GM23338 (cell line): ENCODE data around the gene IQSEC3. TPM values are rescaled to one million over a fixed set of nuclear protein-coding genes. Genes with fewer than 3 reads are reported as not detected.

Experiments
- ATAC-seq: fragments of 200-7000 bp; cut with Tn5 transposase; 3 replicates; pipeline ENCODE4 v1.9.1; 2020
- DNase-seq: peaks from one replicate; pipeline ENCODE4 v3.0.0-alpha.2; 2015; ENCODE audit warnings: low spot score
- H2AFZ ChIP-seq: fragments of 200-600 bp; sonication (generic); 2 replicates; pipeline ENCODE4 v1.8.0; 2016; ENCODE audit warnings: antibody characterized with exemption, mild to moderate bottlenecking, moderate library complexity
- H3F3A ChIP-seq: fragments of 200-600 bp; sonication (generic); replicated peaks from 2 replicates; pipeline ENCODE4 v1.8.0; 2017; ENCODE audit warnings: antibody characterized with exemption, mixed run types, low read depth
- H3K27ac ChIP-seq: fragments of 200-600 bp; sonication (generic); 2 replicates; pipeline ENCODE4 v1.6.1; 2016; ENCODE audit warnings: low read depth
- H3K27me3 ChIP-seq: fragments of 200-600 bp; sonication (generic); 2 replicates; pipeline ENCODE4 v1.8.0; 2016; ENCODE audit warnings: mild to moderate bottlenecking, mixed run types, moderate library complexity; ENCODE audit not compliant: insufficient read depth
- H3K36me3 ChIP-seq: fragments of 200-600 bp; sonication (generic); 2 replicates; pipeline ENCODE4 v1.8.0; 2016; ENCODE audit warnings: mild to moderate bottlenecking; ENCODE audit not compliant: insufficient read depth
- H3K4me1 ChIP-seq: fragments of 200-600 bp; sonication (generic); 2 replicates; pipeline ENCODE4 v1.8.0; 2016; ENCODE audit warnings: mild to moderate bottlenecking, moderate library complexity; ENCODE audit not compliant: insufficient read depth
- H3K4me2 ChIP-seq: fragments of 200-600 bp; sonication (generic); 2 replicates; pipeline ENCODE4 v1.7.1; 2017; ENCODE audit warnings: mixed run types
- H3K4me3 ChIP-seq: fragments of 200-600 bp; sonication (generic); 2 replicates; pipeline ENCODE4 v1.6.1; 2016; ENCODE audit warnings: mixed run types
- H3K79me2 ChIP-seq: fragments of 200-600 bp; sonication (generic); replicated peaks from 2 replicates; pipeline ENCODE4 v1.8.0; 2017; ENCODE audit warnings: mild to moderate bottlenecking; ENCODE audit not compliant: insufficient read depth
- H3K9me2 ChIP-seq: fragments of 200-600 bp; sonication (generic); 2 replicates; pipeline ENCODE4 v1.8.0; 2017; ENCODE audit not compliant: insufficient read depth
- H4K20me1 ChIP-seq: fragments of 200-600 bp; sonication (generic); replicated peaks from 2 replicates; pipeline ENCODE4 v1.8.0; 2017; ENCODE audit warnings: mild to moderate bottlenecking; ENCODE audit not compliant: insufficient read depth
- H3K27ac Mint-ChIP-seq: 2 replicates; pipeline ENCODE4 v1.8.0; 2020; ENCODE audit warnings: inconsistent platforms, mild to moderate bottlenecking, moderate library complexity, mixed read lengths
- H3K27me3 Mint-ChIP-seq: 3 replicates; pipeline ENCODE4 v1.8.0; 2022; ENCODE audit warnings: low read depth, mild to moderate bottlenecking, moderate library complexity, mixed read lengths, inconsistent platforms; ENCODE audit not compliant: insufficient read depth, poor library complexity
- H3K36me3 Mint-ChIP-seq: 3 replicates; pipeline ENCODE4 v1.8.0; 2021; ENCODE audit warnings: low read depth, mild to moderate bottlenecking, inconsistent platforms, moderate library complexity, mixed read lengths
- H3K4me1 Mint-ChIP-seq: 3 replicates; pipeline ENCODE4 v1.8.0; 2020; ENCODE audit warnings: mild to moderate bottlenecking, inconsistent platforms, mixed read lengths
- H3K4me3 Mint-ChIP-seq: 3 replicates; pipeline ENCODE4 v1.8.0; 2021; ENCODE audit warnings: moderate library complexity, mild to moderate bottlenecking, inconsistent platforms, mixed read lengths
- H3K9me3 Mint-ChIP-seq: 3 replicates; pipeline ENCODE4 v1.8.0; 2020; ENCODE audit warnings: moderate library complexity, mild to moderate bottlenecking, inconsistent platforms, mixed read lengths
- REST ChIP-seq: IDR thresholded peaks from one replicate; pipeline ENCODE4 v1.6.1; 2018; ENCODE audit warnings: antibody characterized with exemption; ENCODE audit not compliant: unreplicated experiment
- STAT1 ChIP-seq: IDR thresholded peaks from one replicate; pipeline ENCODE4 v1.6.1; 2016; ENCODE audit warnings: antibody characterized with exemption; ENCODE audit not compliant: unreplicated experiment
- ZNF114 ChIP-seq: fragments of 250-450 bp; sonication (Bioruptor Pico); IDR thresholded peaks from 2 replicates; pipeline ENCODE4 v1.5.0; 2020; ENCODE audit warnings: mild to moderate bottlenecking, moderate library complexity
- ZNF462 ChIP-seq: fragments of 250-450 bp; sonication (Bioruptor Pico); IDR thresholded peaks from 2 replicates; pipeline ENCODE4 v1.5.0; 2020; ENCODE audit warnings: mild to moderate bottlenecking, moderate library complexity
- polyA plus RNA-seq: library from polyadenylated mRNA; unstranded; fragments of >200 nt; fragmentation: Nextera tagmentation; extraction: Ambion mirVana; gene quantifications from 2 replicates; pipeline ENCODE4 v1.2.1, GENCODE V29; 2016
- total RNA-seq: library from RNA; depleted of rRNA; stranded (reverse); fragments of >200 nt; shearing (Covaris generic); gene quantifications from 2 replicates; pipeline ENCODE4 v1.2.3, GENCODE V29; 2014

The IQSEC3 gene
- total and polyA plus RNA-seq, 2 experiments from 2014 or later = 2.1 to 3.6 TPM

GRCh38 chr12:84056-84455 is 17.5 kb downstream of the IQSEC3 start (continued):
- TF ChIP-seq ZNF462 (CRISPR knock-in tag) = no peak
- TF ChIP-seq STAT1 = no peak
- no peak for TF ChIP-seq ZNF114 (CRISPR knock-in tag)

GRCh38 chr12:85191-85666 is 18.7 kb downstream of the IQSEC3 start:
- Histone ChIP-seq H3K36me3 (no peaks in the 10 kb centered on the region), H4K20me1 (no peaks in the 10 kb centered on the region), H3K79me2 (no peaks in the 10 kb centered on the region), H3F3A (no peaks in the 10 kb centered on the region), H3K27me3 (peaks cover 12% of the 10 kb centered on the region; the same call in 1 of the 2 replicates), H3K27ac (no peak overlapping the region), H3K4me1 (no peaks in the 10 kb centered on the region), H3K4me3 (no peak overlapping the region), H2AFZ (no peak overlapping the region), H3K4me2 (no peak overlapping the region), H3K9me2 (peaks cover 4% of the 10 kb centered on the region; the same call in 1 of the 2 replicates)
- Mint-ChIP-seq H3K36me3 (no peaks in the 10 kb centered on the region), H3K27me3 (peaks cover 3% of the 10 kb centered on the region), H3K27ac (no peak overlapping the region), H3K4me3 (no peak overlapping the region), H3K4me1 (peaks cover 9% of the 10 kb centered on the region), H3K9me3 (peaks cover 14% of the 10 kb centered on the region)
- no peak for DNase-seq
- ATAC-seq = peak; percentile 50; the same call in 2 of the 3 replicates
- no peak for TF ChIP-seq ZNF462 (CRISPR knock-in tag)
- TF ChIP-seq REST = no peak
